Right lobe of liver (tissue), 4 donors: ENCODE results near the gene STK4.

Source experiments
- POLR2A ChIP-seq: fragments of 450-650 bp; IDR thresholded peaks from one replicate; pipeline ENCODE4 v1.6.1; 2017; ENCODE audit warnings: antibody characterized with exemption, mild to moderate bottlenecking
- TF ChIP-seq, protein P1 (sequence below), 4 donors: fragments of 200-600 bp in 3 of 4; fragments of 450-650 bp in 1 of 4; IDR thresholded peaks; one replicate each; pipeline versions ENCODE4 v1.5.1 to v1.8.0; 2016 to 2022; ENCODE audit warnings: antibody characterized with exemption in 4 of 4, mild to moderate bottlenecking in 2 of 4
- donor health status: DM: no; HTN: no; CAD: no.
- donor health status: DM: no; HTN: no; CAD: no.
- donor health status: DM: no; HTN: yes; CAD: no.

DNA sequence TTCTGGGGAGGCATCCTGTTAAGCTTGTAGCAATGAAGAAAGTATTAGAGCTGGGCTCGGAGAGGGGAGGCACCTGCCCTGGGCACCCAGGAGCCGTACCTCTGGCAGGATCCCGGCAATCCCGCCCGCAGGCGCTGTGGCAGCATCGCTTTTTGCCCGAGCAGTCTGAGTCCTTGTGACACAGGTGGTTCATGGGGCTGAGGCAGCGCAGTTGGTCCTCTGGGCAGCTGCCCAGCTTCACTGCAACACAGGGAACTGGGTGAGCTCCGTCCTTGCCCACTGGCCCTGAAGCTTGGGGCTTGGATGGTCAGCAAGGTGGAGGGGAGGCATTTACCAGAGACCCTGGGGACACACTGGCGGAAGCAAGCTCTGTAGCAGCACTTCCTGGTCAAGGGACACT lies 144.0 kb downstream of the STK4 start:
- TF ChIP-seq, protein P1, sequence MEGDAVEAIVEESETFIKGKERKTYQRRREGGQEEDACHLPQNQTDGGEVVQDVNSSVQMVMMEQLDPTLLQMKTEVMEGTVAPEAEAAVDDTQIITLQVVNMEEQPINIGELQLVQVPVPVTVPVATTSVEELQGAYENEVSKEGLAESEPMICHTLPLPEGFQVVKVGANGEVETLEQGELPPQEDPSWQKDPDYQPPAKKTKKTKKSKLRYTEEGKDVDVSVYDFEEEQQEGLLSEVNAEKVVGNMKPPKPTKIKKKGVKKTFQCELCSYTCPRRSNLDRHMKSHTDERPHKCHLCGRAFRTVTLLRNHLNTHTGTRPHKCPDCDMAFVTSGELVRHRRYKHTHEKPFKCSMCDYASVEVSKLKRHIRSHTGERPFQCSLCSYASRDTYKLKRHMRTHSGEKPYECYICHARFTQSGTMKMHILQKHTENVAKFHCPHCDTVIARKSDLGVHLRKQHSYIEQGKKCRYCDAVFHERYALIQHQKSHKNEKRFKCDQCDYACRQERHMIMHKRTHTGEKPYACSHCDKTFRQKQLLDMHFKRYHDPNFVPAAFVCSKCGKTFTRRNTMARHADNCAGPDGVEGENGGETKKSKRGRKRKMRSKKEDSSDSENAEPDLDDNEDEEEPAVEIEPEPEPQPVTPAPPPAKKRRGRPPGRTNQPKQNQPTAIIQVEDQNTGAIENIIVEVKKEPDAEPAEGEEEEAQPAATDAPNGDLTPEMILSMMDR (IDR thresholded peaks at IDR 0.05), result no peak
- no peak for TF ChIP-seq POLR2A
